Measurements from ENCODE around the gene COBLL1.

- TF ChIP-seq CTCF (IDR thresholded peaks at IDR 0.05; ENCODE audit: insufficient read depth, low read depth, low read length), result no peak
- TF ChIP-seq EZH2 (IDR thresholded peaks at IDR 0.05; ENCODE audit: insufficient read depth, low read length), result no peak
Observed at GRCh38 chr2:164784376-164784775, 57.2 kb downstream of the COBLL1 start.
